GM23248 (cell line): ENCODE results near the gene CNGB1.

Experiments
- EZH2 ChIP-seq: fragments of 200-600 bp; sonication (generic); IDR thresholded peaks from 2 replicates; pipeline ENCODE4 v1.6.1; 2018; ENCODE audit warnings: antibody characterized with exemption, mild to moderate bottlenecking; ENCODE audit not compliant: insufficient read depth, poor library complexity, severe bottlenecking
- EZH2phosphoT487 ChIP-seq: fragments of 200-600 bp; sonication (generic); IDR thresholded peaks from 2 replicates; pipeline ENCODE4 v1.6.1; 2018; ENCODE audit warnings: antibody characterized with exemption, moderate library complexity, mild to moderate bottlenecking, low read depth; ENCODE audit not compliant: insufficient read depth

GRCh38 chr16:57967916-57968315, 3.0 kb downstream of the CNGB1 start:
- TF ChIP-seq EZH2 (no peak), EZH2phosphoT487 (no peak)
